Neural progenitor cell (in vitro differentiated cells): ENCODE data around the gene RNGTT. TPM values are rescaled to one million over a fixed set of nuclear protein-coding genes. Genes with fewer than 3 reads are reported as not detected.

Source experiments
- DNase-seq: peaks from one replicate; pipeline ENCODE4 v3.0.0-alpha.2; 2016; ENCODE audit warnings: low spot score
- H2AFZ ChIP-seq: fragments of 200-600 bp; sonication (generic); replicated peaks from 2 replicates; pipeline ENCODE4 v1.6.1; 2016; ENCODE audit warnings: antibody characterized with exemption
- H3F3A ChIP-seq: fragments of 200-600 bp; sonication (generic); 2 replicates; pipeline ENCODE4 v1.6.1; 2016; ENCODE audit warnings: antibody characterized with exemption, low read depth
- H3K27ac ChIP-seq: fragments of 200-600 bp; sonication (generic); 2 replicates; pipeline ENCODE4 v1.5.1; 2016; ENCODE audit warnings: mild to moderate bottlenecking
- H3K27me3 ChIP-seq: fragments of 200-600 bp; sonication (generic); 2 replicates; pipeline ENCODE4 v1.6.1; 2016; ENCODE audit warnings: mild to moderate bottlenecking, moderate library complexity
- H3K36me3 ChIP-seq: fragments of 200-600 bp; sonication (generic); 2 replicates; pipeline ENCODE4 v1.5.1; 2016
- H3K4me1 ChIP-seq: fragments of 200-600 bp; sonication (generic); 2 replicates; pipeline ENCODE4 v1.6.1; 2016; ENCODE audit warnings: mixed run types
- H3K4me2 ChIP-seq: fragments of 200-600 bp; sonication (generic); 2 replicates; pipeline ENCODE4 v1.6.1; 2016
- H3K4me3 ChIP-seq: fragments of 200-600 bp; sonication (generic); 2 replicates; pipeline ENCODE4 v1.5.1; 2016
- H3K79me2 ChIP-seq: fragments of 200-600 bp; sonication (generic); 2 replicates; pipeline ENCODE4 v1.6.1; 2016; ENCODE audit warnings: low read depth
- H3K9ac ChIP-seq: fragments of 200-600 bp; sonication (generic); 2 replicates; pipeline ENCODE4 v1.6.1; 2016
- H3K9me3 ChIP-seq: fragments of 200-600 bp; sonication (generic); 2 replicates; pipeline ENCODE4 v1.5.1; 2016; ENCODE audit warnings: low read depth
- H4K20me1 ChIP-seq: fragments of 200-600 bp; sonication (generic); 2 replicates; pipeline ENCODE4 v1.6.1; 2016; ENCODE audit warnings: low read depth
- H3K27ac Mint-ChIP-seq: 3 replicates; pipeline ENCODE4 v1.8.0; 2021; ENCODE audit warnings: mixed read lengths
- H3K27me3 Mint-ChIP-seq: 2 replicates; pipeline ENCODE4 v1.8.0; 2022; ENCODE audit warnings: low read depth, mild to moderate bottlenecking, inconsistent platforms, moderate library complexity, mixed read lengths; ENCODE audit not compliant: insufficient read depth
- H3K36me3 Mint-ChIP-seq: 3 replicates; pipeline ENCODE4 v1.8.0; 2021; ENCODE audit warnings: mixed read lengths
- H3K4me1 Mint-ChIP-seq: 3 replicates; pipeline ENCODE4 v1.8.0; 2021; ENCODE audit warnings: mixed read lengths
- H3K4me3 Mint-ChIP-seq: 3 replicates; pipeline ENCODE4 v1.8.0; 2021; ENCODE audit warnings: mild to moderate bottlenecking, moderate library complexity, mixed read lengths
- H3K9me3 Mint-ChIP-seq: 3 replicates; pipeline ENCODE4 v1.8.0; 2020; ENCODE audit warnings: mixed read lengths
- CTCF ChIP-seq: fragments of 200-600 bp; sonication (generic); IDR thresholded peaks from 2 replicates; pipeline ENCODE4 v1.5.1; 2017; ENCODE audit warnings: antibody characterized with exemption, mild to moderate bottlenecking
- EZH2 ChIP-seq: fragments of 200-600 bp; sonication (generic); IDR thresholded peaks from 2 replicates; pipeline ENCODE4 v1.6.1; 2017; ENCODE audit warnings: antibody characterized with exemption, mild to moderate bottlenecking, moderate library complexity
- EZH2phosphoT487 ChIP-seq: fragments of 200-600 bp; sonication (generic); IDR thresholded peaks from 2 replicates; pipeline ENCODE4 v1.6.1; 2017; ENCODE audit warnings: antibody characterized with exemption
- total RNA-seq: library from RNA; depleted of rRNA; stranded (reverse); fragments of >200 nt; gene quantifications from 2 replicates; pipeline ENCODE4 v1.2.3, GENCODE V29; 2015; ENCODE audit warnings: low replicate concordance

The RNGTT gene
- total RNA-seq, 1 donor from 2014 or later: 71.7 TPM

- no peaks in the 10 kb centered on the region for H3K27me3 ChIP-seq
- H3K4me3 ChIP-seq: no peak overlapping the region
- H3K36me3 ChIP-seq: no peaks in the 10 kb centered on the region
- no peak overlapping the region for H2AFZ ChIP-seq
- H3F3A ChIP-seq: no peaks in the 10 kb centered on the region
- Mint-ChIP-seq H3K4me3 (no peak overlapping the region), H3K36me3 (peaks cover 6% of the 10 kb centered on the region), H3K4me1 (no peaks in the 10 kb centered on the region), H3K27me3 (peaks cover 2% of the 10 kb centered on the region), H3K27ac (no peak overlapping the region), H3K9me3 (no peaks in the 10 kb centered on the region)
- H3K79me2 ChIP-seq: no peaks in the 10 kb centered on the region
- no peak for DNase-seq
- H3K4me2 ChIP-seq: no peak overlapping the region
- H3K4me1 ChIP-seq: no peaks in the 10 kb centered on the region
- H3K9me3 ChIP-seq: no peaks in the 10 kb centered on the region
- H4K20me1 ChIP-seq: no peaks in the 10 kb centered on the region
- TF ChIP-seq EZH2 (no peak), EZH2phosphoT487 (no peak), CTCF (no peak)
- no peak overlapping the region for H3K9ac ChIP-seq
- no peak overlapping the region for H3K27ac ChIP-seq
Measured at GRCh38 chr6:88702956-88703556, 260.4 kb downstream of the RNGTT start.

GRCh38 chr6:88698661-88699060 is 264.8 kb downstream of the RNGTT start:
- no peaks in the 10 kb centered on the region for H4K20me1 ChIP-seq
- no peak overlapping the region for H3K9ac ChIP-seq
- H3F3A ChIP-seq: no peaks in the 10 kb centered on the region
- no peak overlapping the region for H3K27ac Mint-ChIP-seq
- no peak overlapping the region for H3K4me3 ChIP-seq
- TF ChIP-seq CTCF (no peak), EZH2 (no peak)
- no peak overlapping the region for H3K27ac ChIP-seq
- H3K9me3 Mint-ChIP-seq: peaks cover 13% of the 10 kb centered on the region
- H3K79me2 ChIP-seq: no peaks in the 10 kb centered on the region
- H3K9me3 ChIP-seq: no peaks in the 10 kb centered on the region
- no peak overlapping the region for H3K4me2 ChIP-seq
- no peaks in the 10 kb centered on the region for H3K27me3 ChIP-seq
- H3K27me3 Mint-ChIP-seq: no peaks in the 10 kb centered on the region
- peaks cover 11% of the 10 kb centered on the region for H3K36me3 Mint-ChIP-seq
- H3K4me1 Mint-ChIP-seq: no peaks in the 10 kb centered on the region
- H3K4me1 ChIP-seq: no peaks in the 10 kb centered on the region
- no peak for DNase-seq
- H3K4me3 Mint-ChIP-seq: no peak overlapping the region
- peaks cover 3% of the 10 kb centered on the region for H3K36me3 ChIP-seq
- no peak overlapping the region for H2AFZ ChIP-seq

- no peak overlapping the region for H3K9ac ChIP-seq
- peaks cover 3% of the 10 kb centered on the region for H3K36me3 ChIP-seq
- no peaks in the 10 kb centered on the region for H3F3A ChIP-seq
- Mint-ChIP-seq H3K36me3 (peaks cover 11% of the 10 kb centered on the region), H3K4me1 (no peaks in the 10 kb centered on the region), H3K4me3 (no peak overlapping the region), H3K27me3 (no peaks in the 10 kb centered on the region), H3K9me3 (peaks cover 13% of the 10 kb centered on the region), H3K27ac (no peak overlapping the region)
- no peaks in the 10 kb centered on the region for H3K4me1 ChIP-seq
- no peak overlapping the region for H3K27ac ChIP-seq
- no peak for DNase-seq
- no peaks in the 10 kb centered on the region for H3K79me2 ChIP-seq
- no peak overlapping the region for H3K4me2 ChIP-seq
- H3K4me3 ChIP-seq: no peak overlapping the region
- H3K9me3 ChIP-seq: no peaks in the 10 kb centered on the region
- H2AFZ ChIP-seq: no peak overlapping the region
- no peaks in the 10 kb centered on the region for H3K27me3 ChIP-seq
- H4K20me1 ChIP-seq: no peaks in the 10 kb centered on the region
- TF ChIP-seq EZH2phosphoT487 (no peak), EZH2 (no peak), CTCF (no peak)
Measured at GRCh38 chr6:88695937-88696336, 267.5 kb downstream of the RNGTT start.
